ENCODE measurements around the gene PAGE1.
"Not testable (repeated sequence)": the region's sequence is repeated elsewhere in the genome, so short reads cannot be mapped to it uniquely, and the experiment has no call there.

The PAGE1 gene

GRCh38 chrX:49695276-49696180 is at the start of gene PAGE1:
PAGE1 (minus strand) TSS chrX:49695984; CDS start chrX:49694770, 1,214 bp downstream.
- DNase-seq (ENCODE audit: low read depth) = no peak

GRCh38 chrX:49741501-49741900 is 45.7 kb upstream of the PAGE1 start:
- not testable (repeated sequence) for DNase-seq (ENCODE audit: low read depth)

- no peak for DNase-seq (ENCODE audit: low read depth)
These were observed 32.1 kb upstream of the PAGE1 start for GRCh38 chrX:49727847-49728246.

GRCh38 chrX:49726966-49727365 is 31.2 kb upstream of the PAGE1 start:
- no peak for DNase-seq (ENCODE audit: low read depth)

- DNase-seq (ENCODE audit: low read depth) = no peak
These were observed 30.4 kb upstream of the PAGE1 start for GRCh38 chrX:49725923-49726904.

GRCh38 chrX:49725401-49725800 is 29.6 kb upstream of the PAGE1 start:
- DNase-seq (ENCODE audit: low read depth) = no peak

GRCh38 chrX:49720106-49720505 is 24.3 kb upstream of the PAGE1 start:
- DNase-seq (ENCODE audit: low read depth) = not testable (repeated sequence)

- DNase-seq (ENCODE audit: low read depth) = no peak
These were observed 16.8 kb upstream of the PAGE1 start for GRCh38 chrX:49712577-49712976.

GRCh38 chrX:49710744-49711319 is 15.0 kb upstream of the PAGE1 start:
- no peak for DNase-seq (ENCODE audit: low read depth)

- DNase-seq (ENCODE audit: low read depth) = no peak
These were observed 9.1 kb upstream of the PAGE1 start for GRCh38 chrX:49704691-49705404.

GRCh38 chrX:49701933-49702332 is 6.1 kb upstream of the PAGE1 start:
- DNase-seq (ENCODE audit: low read depth) = no peak

GRCh38 chrX:49701323-49701722 is 5.5 kb upstream of the PAGE1 start:
- no peak for DNase-seq (ENCODE audit: low read depth)

- DNase-seq (ENCODE audit: low read depth) = no peak
These were observed 20.6 kb downstream of the PAGE1 start for GRCh38 chrX:49675075-49675719.

- DNase-seq (ENCODE audit: low read depth) = no peak
These were observed 22.4 kb downstream of the PAGE1 start for GRCh38 chrX:49673394-49673793.

GRCh38 chrX:49664824-49665223 is 31.0 kb downstream of the PAGE1 start:
- DNase-seq (ENCODE audit: low read depth) = no peak

GRCh38 chrX:49661881-49662280 is 33.9 kb downstream of the PAGE1 start:
- no peak for DNase-seq (ENCODE audit: low read depth)

- no peak for DNase-seq (ENCODE audit: low read depth)
These were observed 36.0 kb downstream of the PAGE1 start for GRCh38 chrX:49659771-49660170.

- DNase-seq (ENCODE audit: low read depth) = no peak
These were observed 39.3 kb downstream of the PAGE1 start for GRCh38 chrX:49656533-49656932.

GRCh38 chrX:49644991-49645637 is 50.7 kb downstream of the PAGE1 start:
- DNase-seq (ENCODE audit: low read depth) = no peak

Measured in amniotic epithelial cell (primary cell).